ENCODE measurements around the gene CCDC197.

- TF ChIP-seq POLR2AphosphoS5 (IDR thresholded peaks at IDR 0.05; ENCODE audit: low read depth, low read length) (no peak), TAF1 (IDR thresholded peaks at IDR 0.05; ENCODE audit: borderline replicate concordance, low read depth, low read length) (no peak)
Observed at GRCh38 chr14:94001501-94002396, 4.6 kb downstream of the CCDC197 start.
